T-helper 9 cell (primary cell): ENCODE data around the gene TBC1D21.
A peak's percentile ranks its signal among the peaks of the same experiment; 100 is the strongest.

ENCODE experiments used
- DNase-seq: peaks from one replicate; pipeline ENCODE4 v3.0.0-alpha.2; 2020

The TBC1D21 gene

GRCh38 chr15:73862276-73862675, 11.1 kb upstream of the TBC1D21 start:
- no peak for DNase-seq

GRCh38 chr15:73865379-73865778, 8.0 kb upstream of the TBC1D21 start:
- no peak for DNase-seq

DNA sequence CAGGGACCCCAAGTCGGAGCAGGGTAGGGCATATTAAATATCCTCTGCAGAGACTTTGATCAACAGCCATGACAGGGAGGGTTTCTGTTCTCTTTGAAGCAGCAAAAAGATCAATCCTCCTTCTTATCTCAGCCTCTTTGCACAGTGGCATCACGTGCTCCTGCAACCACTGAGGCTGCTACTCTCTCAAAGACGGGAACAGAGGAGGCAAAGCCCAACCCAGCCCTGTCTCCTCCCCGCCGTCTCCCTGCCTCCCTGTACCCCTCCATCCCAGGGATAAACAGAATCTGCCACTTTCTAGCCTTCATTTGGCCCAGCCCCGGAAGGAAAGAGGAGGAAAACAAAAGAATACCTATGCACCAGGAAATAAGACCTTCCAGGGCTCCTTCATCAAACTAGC, 7.5 kb upstream of the TBC1D21 start:
- DNase-seq, result no peak

DNA sequence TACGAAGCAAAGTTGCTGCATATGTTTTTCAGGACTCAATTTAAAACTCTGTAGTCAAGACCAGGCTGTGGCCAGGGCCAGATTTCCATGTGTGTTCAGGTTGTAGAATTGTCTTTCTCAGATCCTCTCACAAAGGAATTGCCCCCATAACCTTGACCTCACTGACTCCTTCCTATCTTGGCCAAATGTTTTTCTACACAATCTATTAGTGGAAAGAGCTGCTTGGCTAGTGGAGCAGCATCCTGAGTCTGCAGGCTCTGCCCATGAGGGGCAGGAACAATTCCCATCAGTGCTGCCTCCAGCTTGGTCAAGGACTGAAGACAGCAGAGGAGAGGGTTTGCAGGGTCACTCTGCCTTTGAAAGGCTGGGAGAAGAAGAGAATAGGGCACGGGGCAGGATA, 6.9 kb upstream of the TBC1D21 start:
- DNase-seq, result no peak

DNA sequence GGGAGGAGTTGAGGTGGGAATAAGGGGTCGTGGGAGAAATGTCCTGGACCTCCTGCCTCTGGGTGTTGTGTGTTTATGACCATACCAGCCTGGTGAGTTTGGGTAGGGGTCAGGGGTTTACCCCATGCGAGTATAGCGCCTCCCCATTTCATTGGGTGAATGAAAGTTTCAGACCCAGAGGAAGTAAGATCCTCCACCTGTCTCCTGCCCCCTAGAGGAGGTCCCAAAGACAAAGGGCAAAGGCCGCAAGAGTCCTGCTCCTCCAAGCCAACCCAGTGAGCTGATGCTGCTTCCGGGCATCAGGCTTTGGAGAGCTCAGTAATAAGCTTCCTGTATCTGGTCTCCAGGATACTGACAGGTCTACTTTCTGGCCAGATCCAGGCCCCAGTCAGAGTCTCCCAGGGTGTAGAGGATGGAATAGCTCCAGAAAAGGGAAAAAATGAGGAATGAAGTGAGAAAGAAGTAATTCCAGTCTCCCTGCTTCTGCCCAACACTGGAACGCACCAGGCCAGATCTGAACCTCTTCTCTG, 6.4 kb upstream of the TBC1D21 start:
- no peak for DNase-seq

DNA sequence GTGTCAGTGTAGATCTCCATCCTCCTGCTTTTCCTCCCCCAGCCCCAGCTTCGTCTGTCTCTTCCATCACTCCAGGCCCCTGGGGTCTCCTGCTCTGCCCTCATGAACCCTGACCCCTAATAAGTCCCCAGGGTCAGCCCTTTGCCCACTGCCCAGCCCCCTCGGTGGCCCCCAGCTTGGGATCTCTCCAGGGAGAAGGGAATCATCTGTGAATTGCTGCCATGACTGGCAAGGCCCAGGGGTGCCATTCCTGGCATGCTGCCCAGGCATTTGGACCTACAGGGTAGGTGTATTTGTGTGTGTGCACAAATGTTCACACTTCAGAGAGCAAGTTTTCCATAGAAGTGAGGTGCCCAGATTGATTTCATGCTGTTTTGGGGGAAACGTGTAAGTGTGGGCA, 5.9 kb upstream of the TBC1D21 start:
- no peak for DNase-seq

DNA sequence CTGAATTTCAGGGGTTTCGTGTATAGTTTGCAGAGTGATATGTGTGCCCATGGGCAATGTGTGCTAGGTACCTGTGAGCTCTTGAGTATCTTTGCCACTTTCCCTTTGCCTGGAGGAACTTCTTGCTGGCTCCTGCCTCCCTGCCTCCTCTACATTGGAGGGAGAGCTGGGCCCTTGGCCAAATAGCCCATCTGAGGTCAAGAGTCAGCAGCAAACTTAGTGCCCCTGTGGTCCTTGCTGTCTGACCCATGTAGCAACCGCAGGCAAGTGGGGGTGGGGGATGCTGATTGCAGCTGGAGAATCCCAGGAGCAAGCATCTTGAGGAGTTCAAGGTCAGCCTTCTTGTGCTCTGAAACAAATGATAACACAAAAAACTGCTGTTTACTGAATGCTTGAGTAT, 5.4 kb upstream of the TBC1D21 start:
- DNase-seq, result no peak

DNA sequence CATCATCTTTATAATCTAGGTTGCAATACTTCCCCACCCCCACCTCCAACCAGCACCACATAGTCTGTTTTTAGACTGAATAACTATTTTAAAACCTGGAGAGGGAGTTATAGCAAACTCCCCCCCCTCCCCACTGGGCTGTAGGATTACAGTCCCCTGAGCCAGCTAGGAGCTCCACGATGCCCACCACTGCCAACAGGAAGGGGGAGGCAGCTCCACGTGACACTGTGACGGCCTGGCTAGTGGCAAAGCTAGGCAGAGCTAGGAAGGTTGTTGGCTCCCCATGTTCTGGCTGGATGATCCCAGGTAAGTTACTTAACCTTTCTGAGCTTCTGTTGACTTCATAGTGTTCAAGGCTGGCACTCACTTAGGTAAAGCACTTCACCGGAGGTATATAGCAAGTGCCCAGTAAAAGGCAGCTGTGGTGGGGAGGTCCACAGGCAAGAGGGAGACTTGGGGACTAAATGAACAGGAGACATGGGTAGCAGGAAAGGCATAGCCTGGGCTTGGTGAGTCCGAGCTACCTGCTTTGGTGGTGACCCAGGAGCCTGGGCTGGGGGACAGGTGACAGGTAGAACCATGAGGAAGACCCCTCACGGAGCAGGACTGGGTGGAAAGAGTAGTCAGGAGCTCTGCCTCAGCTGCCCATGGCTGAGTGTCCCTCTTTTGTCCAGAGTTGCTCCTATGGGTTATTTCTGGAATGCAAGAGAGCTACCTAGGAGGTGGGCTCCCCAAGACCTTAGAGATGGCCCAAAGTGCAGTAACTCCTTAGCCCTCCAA, 4.0 kb upstream of the TBC1D21 start:
- no peak for DNase-seq

DNA sequence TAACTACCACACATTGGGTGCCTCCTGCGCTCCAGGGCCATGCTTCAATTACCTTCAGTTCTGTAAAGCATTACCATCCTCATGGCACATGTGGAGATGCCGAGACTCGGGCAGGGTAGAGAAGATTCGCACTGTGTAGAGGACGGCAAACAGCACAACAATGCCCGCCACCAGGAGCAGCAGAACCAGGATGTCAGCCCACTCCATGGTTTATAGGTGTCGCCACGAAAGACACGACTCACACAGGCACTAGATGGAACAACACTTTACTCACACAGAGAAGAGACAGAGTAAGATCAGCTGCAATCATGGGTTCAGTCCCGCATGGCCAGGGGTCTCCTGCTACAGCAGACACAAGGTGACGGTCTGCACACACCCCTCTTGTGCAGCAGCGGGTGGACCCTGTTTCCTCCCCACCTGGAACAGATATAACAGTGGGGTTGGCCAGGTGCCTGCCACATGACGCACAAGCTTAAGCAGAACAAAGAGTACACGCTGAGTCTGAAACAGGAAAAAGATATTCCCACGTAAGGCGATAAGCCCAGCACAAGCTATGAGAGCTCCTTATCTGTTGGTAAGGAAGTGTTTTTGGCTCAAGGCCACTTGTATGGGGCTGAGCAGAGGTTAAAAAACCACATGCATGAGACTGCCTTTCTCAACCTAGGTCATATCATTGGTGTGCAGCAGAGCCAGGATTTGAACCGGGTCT, 2.5 kb upstream of the TBC1D21 start:
- no peak for DNase-seq

DNA sequence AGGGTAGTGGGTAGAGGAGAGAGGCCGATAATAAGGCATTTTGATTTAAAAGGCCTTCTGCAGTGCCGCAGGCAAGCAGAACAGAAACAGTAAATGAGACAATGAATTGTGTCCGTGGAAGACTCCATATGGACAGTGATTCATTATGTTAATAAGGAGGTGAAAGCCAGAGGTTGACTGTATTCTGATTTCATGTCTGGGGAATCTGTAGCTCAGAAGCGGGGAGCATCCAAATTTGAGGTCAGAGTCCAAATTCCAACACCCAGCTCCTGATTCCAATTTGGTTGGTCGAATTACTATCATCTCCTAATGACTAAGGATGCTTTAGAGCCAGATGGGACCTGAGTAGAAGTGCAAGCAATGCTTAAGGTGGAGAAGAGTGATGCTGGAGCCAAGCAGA, 1.0 kb upstream of the TBC1D21 start:
- no peak for DNase-seq

DNA sequence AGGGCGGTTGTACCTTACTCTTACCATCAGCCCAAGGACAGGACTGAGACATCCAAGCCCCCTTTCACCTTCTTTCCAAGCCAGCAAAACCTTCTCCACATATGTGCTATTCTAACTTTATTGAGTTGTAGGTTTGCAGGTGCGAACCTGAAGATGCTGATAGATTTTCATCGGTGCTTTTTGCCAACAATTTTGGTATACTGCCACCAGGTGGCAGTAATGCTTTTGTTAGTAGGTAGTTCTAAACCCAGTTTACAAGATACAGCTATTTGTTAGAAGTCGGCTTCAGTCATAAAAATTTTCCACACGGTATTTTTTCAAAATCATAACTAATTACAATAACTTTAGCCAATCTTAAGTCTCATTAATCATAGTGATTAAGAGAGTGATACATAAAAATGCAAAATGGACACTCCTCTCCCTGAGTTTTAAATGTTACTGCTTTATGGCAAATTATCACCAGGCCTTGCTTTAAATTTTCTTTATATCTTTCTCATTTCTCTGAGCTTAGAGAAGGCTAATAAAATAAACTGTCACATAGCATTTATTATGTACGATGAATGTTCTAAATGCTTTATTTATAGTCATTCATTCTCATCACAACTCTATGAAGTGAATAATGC, 636 bp downstream of the TBC1D21 start:
- peak; percentile 8 for DNase-seq

DNA sequence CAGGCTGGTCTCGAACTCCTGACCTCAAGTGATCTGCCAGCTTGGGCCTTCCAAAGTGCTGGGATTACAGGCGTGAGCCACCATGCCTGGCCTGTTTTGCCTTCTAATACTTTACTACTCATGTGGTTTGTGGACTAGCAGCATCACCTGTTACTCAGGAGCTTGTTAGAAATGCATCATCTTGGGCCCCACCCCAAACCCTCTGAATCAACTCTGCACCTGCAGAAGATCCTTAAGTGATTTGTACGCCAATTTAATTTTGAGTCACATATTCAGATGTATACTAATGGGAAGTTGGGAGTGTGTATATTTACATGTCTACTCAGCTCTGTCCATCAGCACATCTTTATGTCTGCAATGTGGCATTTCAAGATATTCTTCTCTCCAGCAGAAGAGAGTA, 6.1 kb downstream of the TBC1D21 start:
- DNase-seq, result no peak

GRCh38 chr15:73881579-73882320, 8.4 kb downstream of the TBC1D21 start:
- no peak for DNase-seq

DNA sequence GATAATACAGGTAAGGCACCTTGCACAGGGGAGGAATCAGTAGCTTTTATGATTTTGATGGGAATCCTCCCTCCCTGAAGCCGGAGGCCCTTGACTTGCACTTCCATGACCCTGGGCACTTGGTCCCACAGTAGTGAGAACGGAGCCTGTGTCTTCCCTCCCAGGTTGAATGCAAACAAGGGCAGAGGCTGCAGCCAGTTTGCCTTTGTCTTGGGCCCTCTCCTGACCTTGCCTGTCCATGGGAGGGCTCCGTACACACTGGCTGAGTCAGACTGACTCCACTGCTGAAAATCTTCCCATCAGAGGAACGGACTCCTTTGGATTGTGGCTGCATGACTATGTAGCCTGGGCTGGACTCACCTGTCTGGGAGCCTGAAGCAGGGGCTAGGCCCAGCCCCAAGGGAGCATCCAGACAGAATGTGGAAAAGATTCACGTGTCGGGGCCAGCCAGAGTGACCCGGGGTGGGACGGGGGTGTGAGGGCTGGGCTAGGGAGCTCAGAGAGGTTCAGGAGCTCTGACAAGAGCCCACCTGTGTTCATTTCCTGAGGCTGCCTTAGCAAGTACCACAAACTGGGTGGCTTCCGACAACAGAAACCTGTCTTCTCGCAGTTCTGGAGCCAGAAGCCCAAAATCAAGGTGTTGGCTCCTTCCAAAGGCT, 9.5 kb downstream of the TBC1D21 start:
- no peak for DNase-seq

GRCh38 chr15:73884159-73884558, 10.8 kb downstream of the TBC1D21 start:
- no peak for DNase-seq

GRCh38 chr15:73885954-73886700, 12.8 kb downstream of the TBC1D21 start:
- no peak for DNase-seq

GRCh38 chr15:73886717-73887345, 13.5 kb downstream of the TBC1D21 start:
- no peak for DNase-seq

DNA sequence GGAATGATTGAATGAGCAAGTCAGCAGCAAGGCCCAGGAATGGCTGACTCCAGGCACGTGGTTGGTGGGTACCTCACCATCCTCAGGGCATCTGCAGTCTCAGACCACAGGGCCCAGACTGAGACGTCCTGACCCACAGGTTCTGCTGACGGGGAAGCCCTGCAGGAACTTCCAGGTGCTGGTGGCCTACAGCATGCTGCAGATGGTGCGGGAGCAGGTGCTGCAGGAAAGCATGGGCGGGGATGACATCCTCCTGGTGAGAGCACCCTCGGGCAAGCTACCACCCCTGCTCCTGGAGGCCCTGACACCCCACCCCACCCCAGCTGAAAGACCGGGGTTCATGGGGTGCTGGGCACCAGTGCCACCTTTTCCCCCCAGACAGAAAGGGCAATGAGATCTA, 14.1 kb downstream of the TBC1D21 start:
- DNase-seq, result no peak

- no peak for DNase-seq
These were observed 15.1 kb downstream of the TBC1D21 start for GRCh38 chr15:73888224-73889041.

GRCh38 chr15:73889053-73889761, 15.8 kb downstream of the TBC1D21 start:
- no peak for DNase-seq
